ENCODE results near the gene MARCHF9.
A peak's percentile ranks its signal among the peaks of the same experiment; 100 is the strongest.

The MARCHF9 gene

DNA sequence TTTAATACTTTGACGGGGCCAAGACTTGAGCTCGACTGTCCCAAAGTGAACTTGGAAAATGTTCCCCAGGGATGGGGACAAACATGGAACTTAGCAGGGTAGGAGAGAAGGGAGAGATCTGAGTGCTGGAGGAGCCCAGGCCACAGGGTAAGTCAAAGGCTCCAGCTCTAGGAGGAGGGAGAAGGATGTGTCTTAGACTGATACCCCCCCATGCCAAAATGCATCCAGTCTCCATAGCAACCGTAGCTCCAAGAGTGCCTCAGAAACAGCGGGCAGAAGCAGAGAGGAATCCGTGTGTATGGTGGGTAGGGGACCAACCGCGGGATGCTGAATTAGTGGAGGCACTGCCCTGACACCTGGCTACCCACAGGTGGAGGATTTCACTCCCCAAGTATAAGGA, 15.5 kb upstream of the MARCHF9 start:
- DNase-seq, result no peak

DNA sequence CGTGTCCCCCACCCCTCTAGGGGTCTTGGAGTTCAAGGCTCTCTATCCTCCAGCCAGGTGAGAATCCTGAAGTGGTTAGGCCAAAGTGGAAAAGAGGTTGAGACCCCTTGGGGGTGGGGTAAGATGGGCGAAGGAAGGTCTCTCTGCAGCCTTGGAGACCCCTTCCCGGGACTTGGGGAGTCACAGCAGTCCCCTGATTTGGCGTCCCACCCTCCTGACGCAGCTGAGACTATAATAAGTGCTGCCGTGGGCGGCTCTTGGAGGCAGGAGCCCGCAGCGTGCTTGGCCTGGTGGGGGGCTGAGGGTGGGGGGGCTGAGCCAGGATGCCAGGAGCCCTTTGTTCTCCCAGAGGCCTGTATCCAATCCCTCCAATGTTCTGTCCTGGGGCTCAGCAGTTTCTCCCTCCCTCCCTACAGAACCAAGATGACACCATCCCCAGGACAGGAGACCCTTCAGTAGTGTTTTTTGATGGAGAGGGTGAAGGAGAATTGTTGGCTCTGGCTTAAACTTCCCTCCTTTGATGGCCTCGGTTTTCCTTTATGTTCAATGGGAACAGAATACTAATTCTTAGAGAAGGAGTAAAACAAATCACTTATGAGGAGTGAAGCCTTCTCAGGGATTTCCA, 14.9 kb upstream of the MARCHF9 start:
- no peak for DNase-seq

DNA sequence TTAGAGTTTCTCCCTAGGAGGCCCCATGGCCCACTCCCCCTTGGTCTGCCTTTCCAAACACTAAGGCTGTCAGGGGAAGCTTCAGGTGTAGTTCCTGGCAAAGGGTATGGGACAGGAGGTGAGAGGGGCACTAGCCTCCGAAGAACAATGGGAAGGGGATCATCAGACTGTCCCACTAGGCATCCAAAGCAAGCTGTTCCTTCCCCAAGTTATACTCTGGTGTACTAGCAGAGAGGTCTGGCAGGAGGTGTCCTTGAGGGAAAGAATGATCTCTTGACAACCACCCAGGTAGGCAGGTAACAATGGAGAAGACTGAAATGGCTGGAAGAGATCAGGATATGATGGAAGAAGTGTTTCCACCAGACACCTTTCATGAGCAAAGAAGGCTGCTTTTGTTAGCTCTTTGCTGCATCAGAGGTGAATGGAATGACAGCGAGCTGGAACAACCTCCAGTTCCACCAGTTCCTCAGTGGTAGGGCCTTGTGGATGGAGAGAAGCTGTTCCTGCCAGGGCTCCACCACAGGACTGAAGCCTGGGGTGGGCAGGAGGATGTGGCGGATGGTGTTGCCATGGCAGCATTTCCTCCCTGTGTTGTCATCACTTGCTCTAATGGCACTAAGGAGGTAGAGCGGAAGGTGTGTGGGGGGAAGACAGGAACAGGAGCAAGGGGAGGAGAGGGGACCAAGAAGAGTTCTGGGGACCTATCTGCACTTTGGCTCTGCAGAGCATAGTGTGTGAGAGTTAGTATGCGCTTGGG, 14.1 kb upstream of the MARCHF9 start:
- peak; percentile 59 for DNase-seq

DNA sequence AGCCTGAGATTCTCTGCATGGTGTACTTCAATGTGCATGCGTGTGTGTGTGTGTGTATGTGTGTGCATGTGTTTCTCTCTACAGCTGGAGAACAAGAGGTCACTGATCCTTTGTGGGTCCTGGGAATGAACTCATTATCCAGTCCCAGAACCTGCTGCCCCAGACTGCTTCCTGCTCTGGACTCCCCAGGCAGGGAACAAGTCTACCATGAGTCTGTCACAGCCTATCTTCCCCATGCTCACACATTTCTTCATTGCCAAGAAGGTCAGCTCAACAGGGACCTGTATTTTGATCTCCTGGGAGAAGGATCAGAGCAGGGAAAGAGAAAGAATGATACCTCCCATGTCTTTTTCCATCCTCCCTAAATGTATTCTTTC, 13.5 kb upstream of the MARCHF9 start:
- no peak for DNase-seq

DNA sequence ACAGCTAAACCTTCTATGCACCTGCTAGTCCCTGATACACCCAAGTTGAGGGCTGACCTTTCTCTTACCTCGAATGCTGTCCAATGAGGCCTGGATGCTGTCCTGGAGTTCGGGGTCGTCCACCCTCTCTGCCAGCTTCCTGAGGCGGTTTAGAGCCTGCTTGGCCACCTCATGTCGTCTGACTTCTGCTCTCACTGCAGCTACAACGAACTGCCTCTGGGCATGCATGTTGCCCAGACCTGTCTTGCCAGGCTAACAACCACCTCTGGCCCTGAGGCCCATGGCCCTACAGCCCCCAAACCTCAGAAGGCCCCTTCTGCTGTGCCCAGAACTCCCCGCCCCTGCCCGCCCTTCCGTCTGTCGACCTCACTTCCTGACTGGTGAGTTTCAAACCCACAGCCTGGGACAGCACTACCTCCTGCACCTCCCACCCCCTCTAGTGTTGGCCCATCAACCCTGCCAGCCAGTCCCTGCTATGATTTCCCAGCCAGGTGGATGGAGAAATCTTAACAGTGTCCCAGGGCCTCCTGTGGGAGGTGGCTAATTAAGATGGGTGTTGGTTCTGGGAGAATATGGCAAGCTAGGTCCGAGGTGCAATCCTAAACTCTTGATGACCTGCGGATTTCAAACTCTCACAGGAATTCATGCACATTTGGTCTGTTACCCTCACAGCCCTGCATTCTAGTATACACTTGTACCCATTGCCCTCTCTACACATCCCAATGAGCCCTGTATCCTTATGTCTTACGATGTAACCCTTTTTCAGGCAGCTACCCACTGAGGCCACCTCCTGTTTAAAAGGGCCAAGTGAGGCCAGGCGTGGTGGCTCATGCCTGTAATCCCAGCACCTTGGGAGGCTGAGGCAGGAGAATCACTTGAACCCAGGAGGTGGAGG, 12.8 kb upstream of the MARCHF9 start:
- DNase-seq, result peak; percentile 71

DNA sequence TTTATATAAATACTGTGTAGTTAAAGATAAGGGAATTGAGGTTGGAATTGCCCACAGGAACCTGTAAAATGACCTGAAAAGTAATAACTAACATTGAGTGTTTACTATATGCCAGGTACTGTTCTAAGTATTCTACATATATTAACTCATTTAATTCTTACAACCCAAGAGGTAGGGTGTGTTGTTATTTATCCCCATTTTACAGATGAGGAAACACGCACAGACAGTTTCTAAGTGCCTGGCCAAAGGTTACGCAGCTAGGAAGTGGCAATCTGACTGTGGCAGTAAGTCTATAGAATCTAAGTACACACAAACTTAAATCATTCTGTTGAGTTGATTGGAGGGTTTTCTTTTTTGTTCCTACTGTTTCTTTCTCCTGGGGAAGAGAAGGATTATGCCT, 11.1 kb upstream of the MARCHF9 start:
- DNase-seq, result no peak

DNA sequence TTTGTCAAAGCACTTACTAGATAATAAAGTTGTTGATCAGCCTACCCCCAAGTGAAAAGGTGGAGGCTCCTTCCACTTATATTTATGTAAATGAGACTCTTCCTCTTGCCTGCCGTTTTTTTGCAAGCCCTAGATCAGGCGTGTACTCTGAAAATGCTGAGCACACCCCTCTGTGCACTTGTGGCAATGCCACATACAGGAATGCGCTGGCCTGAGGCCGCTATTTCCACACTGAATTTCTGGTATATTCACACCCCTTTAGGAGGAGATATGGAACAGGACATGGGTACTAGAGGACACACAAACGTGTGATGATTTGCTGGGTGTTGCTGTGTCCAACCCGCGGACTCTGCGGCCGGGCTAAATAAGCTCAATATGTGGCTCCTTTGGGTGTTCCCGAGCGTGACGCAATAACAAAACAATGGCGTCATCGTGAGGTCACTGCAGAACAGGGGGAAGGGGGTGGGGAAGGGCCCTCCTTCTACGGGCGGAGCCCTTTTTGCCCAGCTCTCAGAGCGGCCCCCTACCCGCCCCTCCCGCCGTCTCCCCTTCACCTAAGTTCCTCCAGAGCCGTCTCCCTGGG, 10.6 kb upstream of the MARCHF9 start:
- no peak for DNase-seq

DNA sequence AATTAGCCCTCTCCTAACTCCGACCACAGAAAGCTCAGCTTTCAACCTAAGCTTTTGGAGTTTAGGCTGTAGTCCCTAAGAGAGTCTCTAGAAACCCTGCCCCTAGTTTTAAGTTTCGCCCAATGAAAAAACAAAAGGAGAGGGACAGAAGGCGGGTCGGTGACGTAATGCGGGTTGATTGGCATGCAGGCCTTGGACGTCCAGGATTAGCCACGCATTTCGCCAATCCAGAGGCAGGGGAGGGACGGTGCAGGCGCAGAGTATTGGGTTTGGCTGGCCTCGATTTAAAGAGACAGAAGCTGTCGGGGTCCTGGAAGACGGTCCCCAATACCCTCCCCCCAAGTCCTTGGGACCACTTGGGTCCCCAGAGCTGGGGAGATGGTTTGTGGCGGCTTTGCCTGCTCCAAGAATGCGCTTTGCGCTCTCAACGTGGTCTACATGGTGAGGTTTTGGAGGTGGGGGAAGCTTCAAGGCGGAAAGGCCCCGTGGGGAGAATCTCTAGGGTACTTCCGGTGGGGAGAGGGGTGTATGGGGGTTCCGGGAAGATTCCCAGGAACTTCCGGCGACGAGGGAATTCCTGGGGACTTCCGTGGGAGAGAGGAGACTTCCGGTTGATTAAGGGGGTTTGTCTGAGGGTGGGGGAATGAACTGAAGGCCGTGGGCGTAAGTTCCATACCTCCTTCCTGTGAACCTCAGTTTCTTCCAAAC, 10.0 kb upstream of the MARCHF9 start, which contains the start of gene TSPAN31:
TSS of gene TSPAN31 (plus strand) at position 263 of the 708 bp plus-strand sequence. CDS start at position 379, 116 bp downstream.
- DNase-seq, result peak; percentile 98

DNA sequence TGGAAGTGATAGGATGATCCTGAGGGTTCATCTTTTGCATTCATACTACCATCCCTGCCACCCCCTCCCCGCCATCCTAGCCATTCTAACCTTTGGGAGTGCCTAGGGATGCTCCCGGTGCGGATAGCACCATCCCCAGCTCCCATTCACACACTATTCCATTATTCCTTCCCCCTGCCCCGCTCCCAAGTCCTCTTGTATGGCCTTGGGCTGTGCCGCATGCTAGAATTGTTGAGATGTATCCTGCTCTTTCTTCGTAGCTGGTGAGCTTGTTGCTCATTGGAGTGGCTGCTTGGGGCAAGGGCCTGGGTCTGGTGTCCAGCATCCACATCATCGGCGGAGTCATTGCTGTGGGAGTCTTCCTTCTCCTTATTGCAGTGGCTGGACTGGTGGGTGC, 9.4 kb upstream of the MARCHF9 start:
- DNase-seq, result no peak

DNA sequence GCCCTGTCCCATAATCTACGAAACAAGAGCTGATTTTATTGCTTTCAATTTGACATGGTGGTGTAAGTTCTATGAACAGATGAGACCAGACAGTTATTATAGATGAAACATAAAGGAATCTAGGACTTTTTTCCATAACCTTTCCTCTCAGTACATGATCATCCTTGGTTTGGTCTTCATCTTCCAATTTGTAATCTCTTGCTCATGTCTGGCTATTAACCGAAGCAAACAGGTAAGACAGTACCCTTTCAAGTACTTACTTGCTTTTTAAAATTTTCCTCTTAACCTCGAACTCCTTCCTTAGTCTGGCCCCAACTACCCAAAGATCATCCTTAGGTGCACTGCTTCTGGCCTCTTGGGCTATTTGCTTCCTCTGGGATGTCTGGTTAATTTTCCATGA, 8.9 kb upstream of the MARCHF9 start:
- no peak for DNase-seq

DNA sequence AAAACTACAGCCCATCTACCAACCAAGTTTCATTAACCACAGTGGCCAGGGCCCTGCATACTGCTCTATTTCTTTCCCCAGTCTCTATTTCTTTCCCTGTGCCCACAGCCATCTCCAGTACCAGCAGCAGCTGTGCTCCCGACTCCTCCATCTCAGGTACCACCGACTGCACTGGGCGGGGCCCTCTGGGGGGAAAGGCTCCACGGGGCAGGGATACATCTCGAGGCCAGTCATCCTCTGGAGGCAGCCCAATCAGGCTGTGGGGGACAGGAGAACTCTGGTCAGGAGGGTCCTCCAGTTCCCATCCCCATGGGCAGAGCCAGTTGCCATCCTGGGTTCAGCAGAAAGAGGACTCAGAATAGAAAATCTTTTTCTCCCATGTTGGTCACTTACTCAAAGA, 5.8 kb upstream of the MARCHF9 start:
- no peak for DNase-seq

DNA sequence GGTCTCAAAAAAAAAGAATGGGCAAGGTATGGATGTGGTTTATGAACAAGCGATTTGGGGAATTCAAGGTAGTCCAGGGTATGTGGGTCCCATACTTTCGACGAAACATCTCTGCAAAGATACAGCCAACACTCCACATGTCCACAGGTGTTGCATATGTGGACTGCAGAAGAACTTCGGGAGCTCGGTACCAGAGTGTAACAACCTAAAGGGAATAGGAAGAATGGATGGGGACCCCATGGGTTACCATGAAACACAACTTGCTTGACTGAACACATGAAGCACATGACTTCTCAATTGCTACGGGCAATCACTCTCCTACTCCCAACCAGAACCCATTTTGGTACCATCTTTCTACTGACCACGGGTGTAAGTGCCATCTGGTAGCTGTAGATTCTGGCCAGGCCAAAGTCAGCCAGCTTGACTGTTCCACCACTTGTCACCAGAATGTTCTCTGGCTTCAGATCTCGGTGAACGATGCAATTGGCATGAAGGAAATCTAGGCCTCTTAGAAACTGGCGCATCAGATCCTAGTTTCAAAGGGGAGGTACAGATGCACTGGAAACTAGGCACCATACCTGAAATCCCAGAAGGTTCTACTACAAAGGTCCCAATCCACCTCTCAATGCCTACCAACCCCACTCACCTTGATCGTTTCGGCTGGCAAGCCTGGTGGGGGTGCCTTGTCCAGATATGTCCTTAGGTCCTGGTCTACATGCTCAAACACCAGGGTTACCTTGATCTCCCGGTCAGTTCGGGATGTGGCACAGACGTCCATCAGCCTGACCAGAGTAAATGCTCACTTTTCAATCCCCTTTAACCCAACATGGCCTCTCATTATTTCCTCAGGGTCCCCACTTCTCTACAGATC, 4.1 kb upstream of the MARCHF9 start:
- DNase-seq, result no peak

DNA sequence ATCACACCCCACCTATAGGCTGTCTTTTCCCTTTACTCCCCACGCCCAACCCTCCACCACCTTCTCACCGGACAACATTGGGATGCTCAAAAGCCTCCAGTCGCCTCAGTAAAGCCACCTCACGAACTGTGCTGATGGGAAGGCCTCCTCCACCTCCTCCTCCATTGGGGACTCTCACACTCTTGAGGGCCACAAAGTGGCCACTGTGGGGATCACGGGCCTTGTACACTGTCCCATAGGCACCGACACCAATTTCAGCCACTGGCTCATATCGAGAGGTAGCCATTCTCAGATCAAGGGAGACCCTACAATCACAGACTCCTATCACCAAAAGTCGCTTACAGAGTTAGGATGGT, 3.5 kb upstream of the MARCHF9 start:
- no peak for DNase-seq

DNA sequence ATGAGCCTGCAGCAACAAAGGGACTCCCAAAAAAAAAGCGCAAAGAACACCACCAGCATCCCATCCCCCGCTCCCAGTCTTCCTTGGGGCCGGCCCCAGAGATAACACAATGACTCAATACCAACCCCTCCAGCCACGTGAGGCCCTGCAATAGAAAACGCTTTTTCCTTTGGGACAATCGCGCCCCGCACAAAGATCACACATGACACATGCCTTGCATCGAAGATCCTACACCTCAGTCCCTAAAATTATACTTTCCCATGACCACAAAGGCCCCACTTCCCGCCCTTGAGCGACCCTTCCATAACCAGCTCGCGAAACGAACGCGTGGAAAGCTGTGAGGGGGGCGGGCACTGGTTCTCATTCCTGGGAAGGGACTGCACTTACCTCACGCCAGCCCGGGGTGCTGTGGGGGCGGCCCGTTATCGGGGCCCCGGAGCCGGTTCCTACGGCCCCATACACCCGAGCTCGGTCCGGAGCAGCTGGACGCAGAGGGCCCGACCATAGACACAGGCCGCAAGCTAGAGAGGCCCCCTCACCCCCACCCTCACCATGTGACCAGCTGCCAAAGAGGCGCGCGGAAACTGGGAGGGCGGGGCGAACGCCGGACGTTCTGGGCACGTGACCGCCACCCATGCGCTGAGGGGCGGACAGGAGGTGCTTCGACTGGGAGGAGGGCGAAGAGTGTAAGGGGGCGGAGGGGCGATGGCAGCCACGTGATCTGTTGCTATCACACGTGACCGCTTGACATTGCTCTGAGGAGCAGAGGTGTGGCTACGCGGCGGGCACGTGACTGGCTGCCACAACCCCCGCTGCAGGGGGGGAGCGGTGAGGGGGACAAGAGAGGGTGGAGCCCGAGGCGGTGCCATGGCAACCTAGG, 2.9 kb upstream of the MARCHF9 start, which contains the start of gene CDK4:
TSS of gene CDK4 (minus strand) at position 523 of the 880 bp plus-strand sequence. CDS start 593 bp downstream, outside the sequence.
- DNase-seq, result peak; percentile 100

DNA sequence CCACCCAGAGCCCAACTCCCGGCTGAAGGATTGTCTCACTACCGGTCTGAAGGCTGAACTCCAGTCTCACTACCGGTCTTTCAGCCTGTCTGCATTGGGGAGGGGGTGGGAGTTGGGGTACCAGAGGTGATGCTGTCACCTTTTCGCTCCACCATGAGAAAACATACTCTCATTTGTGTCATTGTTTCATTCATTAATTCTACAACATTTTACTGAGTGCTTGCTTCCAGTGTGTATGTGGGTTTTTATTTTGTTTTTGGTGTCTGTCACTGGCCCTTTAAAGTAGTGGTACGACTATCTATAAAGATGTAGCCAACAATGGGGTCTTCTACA, 2.3 kb upstream of the MARCHF9 start:
- DNase-seq, result no peak

DNA sequence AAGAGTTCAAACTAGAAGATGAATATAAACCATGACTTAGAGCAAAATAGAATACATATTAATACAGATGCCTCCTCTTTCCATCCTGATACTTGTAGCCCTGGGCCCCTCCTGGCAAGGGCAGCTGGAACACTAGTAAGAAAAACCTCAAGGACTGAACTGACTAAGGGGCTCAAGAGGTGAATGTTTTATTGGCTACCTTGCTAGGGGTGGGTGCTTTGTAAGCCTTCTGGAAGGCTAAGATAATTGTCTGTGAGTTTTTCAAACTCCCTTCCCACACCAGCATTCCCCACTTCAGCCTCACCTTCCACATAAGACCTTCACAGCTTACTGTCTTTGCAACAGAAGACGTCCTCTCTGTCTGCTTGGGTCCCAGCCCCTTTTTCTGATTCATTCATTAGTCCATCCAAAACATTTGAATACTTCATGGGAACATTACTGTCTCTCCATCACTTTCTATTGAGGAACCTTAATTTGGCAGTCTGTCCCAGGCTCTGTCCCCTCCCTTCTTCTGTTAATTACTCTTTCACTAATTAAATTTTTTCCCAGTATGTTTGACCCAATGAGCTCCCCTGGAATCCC, 1.1 kb upstream of the MARCHF9 start:
- DNase-seq, result no peak

DNA sequence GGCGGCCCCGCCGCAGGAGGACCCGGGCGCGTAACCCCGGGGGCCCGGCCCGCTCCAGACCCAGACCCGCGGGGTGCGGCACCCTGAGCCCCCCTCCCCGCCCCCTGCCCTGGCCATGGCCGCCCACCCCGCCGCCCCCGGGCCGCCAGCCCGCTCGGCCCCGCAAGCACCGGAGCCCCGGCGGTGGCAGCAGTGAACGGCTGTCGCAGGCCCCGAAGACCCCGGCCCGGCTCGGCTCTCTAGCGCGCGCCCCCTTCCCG, 221 bp downstream of the MARCHF9 start:
- no peak for DNase-seq

DNA sequence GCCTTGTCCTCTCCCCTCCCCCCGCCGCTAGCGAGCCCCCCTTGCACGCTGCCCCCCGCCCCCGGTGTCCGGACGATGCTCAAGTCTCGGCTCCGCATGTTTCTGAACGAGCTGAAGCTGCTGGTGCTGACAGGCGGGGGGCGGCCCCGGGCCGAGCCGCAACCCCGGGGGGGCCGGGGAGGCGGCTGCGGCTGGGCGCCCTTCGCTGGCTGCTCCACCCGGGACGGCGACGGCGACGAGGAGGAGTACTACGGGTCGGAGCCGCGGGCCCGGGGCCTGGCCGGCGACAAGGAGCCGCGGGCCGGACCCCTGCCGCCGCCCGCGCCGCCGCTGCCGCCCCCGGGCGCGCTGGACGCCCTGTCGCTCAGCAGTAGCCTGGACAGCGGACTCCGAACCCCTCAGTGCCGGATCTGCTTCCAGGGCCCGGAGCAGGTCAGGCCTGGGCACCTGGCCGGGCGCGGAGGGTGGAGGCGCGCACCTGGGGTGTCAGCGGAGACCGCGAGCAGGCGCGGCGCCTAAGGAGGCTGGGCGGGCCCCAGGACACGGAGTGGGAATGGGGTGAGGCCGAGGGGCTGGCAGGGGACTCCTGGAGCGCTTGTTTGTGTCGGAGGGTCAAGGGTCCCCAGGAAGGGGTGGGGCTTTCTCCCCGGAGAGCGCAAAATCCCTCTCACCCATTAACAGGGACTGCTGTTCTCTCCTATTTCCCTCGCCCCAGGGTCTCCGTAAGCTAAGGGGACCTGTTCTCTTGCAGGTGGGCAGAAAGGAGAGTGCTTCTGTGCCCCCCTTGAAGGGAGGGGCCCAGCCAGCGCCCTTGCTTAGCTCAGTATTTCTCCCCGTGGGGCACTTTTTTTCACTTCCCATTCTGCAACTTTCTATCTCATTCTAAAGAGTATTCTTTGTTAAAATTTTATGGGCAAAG, 810 bp downstream of the MARCHF9 start:
- peak; percentile 53 for DNase-seq

All from MV-4-11 (cell line).